Medulla oblongata (tissue), 1 donor: Measurements from ENCODE around the gene RAB3GAP1.
"Not testable (repeated sequence)": the region's sequence is repeated elsewhere in the genome, so short reads cannot be mapped to it uniquely, and the experiment has no call there.

ENCODE experiments used
- DNase-seq: peaks from one replicate; pipeline ENCODE4 v3.0.0-alpha.2; 2015; ENCODE audit errors: extremely low spot score

The RAB3GAP1 gene

GRCh38 chr2:135052042-135052876, at the start of gene RAB3GAP1:
Gene RAB3GAP1, plus strand, starts transcription at chr2:135052292. Its CDS starts 16 bp downstream, at chr2:135052308.
- DNase-seq = peak; percentile 81

GRCh38 chr2:135002836-135003235, 49.3 kb upstream of the RAB3GAP1 start:
- DNase-seq = no peak

GRCh38 chr2:135004005-135004746, 47.9 kb upstream of the RAB3GAP1 start:
- DNase-seq = peak; percentile 82

GRCh38 chr2:135005753-135006152, 46.3 kb upstream of the RAB3GAP1 start:
- DNase-seq = no peak

GRCh38 chr2:135009339-135009738, 42.8 kb upstream of the RAB3GAP1 start:
- DNase-seq = no peak

GRCh38 chr2:135010200-135010942, 41.7 kb upstream of the RAB3GAP1 start:
- no peak for DNase-seq

- DNase-seq = no peak
Measured at GRCh38 chr2:135011633-135012032, 40.5 kb upstream of the RAB3GAP1 start.

- DNase-seq = no peak
Measured at GRCh38 chr2:135021618-135022017, 30.5 kb upstream of the RAB3GAP1 start.

GRCh38 chr2:135022952-135023880, 28.9 kb upstream of the RAB3GAP1 start:
- DNase-seq = no peak

GRCh38 chr2:135023886-135024485, 28.1 kb upstream of the RAB3GAP1 start:
- no peak for DNase-seq

- DNase-seq = no peak
Measured at GRCh38 chr2:135029481-135030134, 22.5 kb upstream of the RAB3GAP1 start.

- DNase-seq = no peak
Measured at GRCh38 chr2:135030826-135031225, 21.3 kb upstream of the RAB3GAP1 start.

GRCh38 chr2:135033216-135033615, 18.9 kb upstream of the RAB3GAP1 start:
- not testable (repeated sequence) for DNase-seq

GRCh38 chr2:135037831-135038230, 14.3 kb upstream of the RAB3GAP1 start:
- DNase-seq = no peak

- no peak for DNase-seq
Measured at GRCh38 chr2:135043345-135043744, 8.7 kb upstream of the RAB3GAP1 start.

- no peak for DNase-seq
Measured at GRCh38 chr2:135047300-135047699, 4.8 kb upstream of the RAB3GAP1 start, which contains the start of gene MAP3K19. Gene MAP3K19, minus strand, starts transcription at chr2:135047447. Its CDS starts 22,800 bp downstream, at chr2:135024647.

- no peak for DNase-seq
Measured at GRCh38 chr2:135048122-135048521, 4.0 kb upstream of the RAB3GAP1 start.

GRCh38 chr2:135050132-135050531, 2.0 kb upstream of the RAB3GAP1 start:
- no peak for DNase-seq

GRCh38 chr2:135050684-135051083, 1.4 kb upstream of the RAB3GAP1 start:
- DNase-seq = no peak

GRCh38 chr2:135052997-135053474, 944 bp downstream of the RAB3GAP1 start:
- DNase-seq = peak; percentile 7
